Activated CD4-positive, alpha-beta memory T cell treated with anti-CD3 and anti-CD28 coated beads, Interleukin-2, amount 10 ng/mL, durations not matched to agents 7 days and 5 days (primary cell): ENCODE data around the gene ASCL2. TPM values are rescaled to one million over a fixed set of nuclear protein-coding genes. Genes with fewer than 3 reads are reported as not detected.

Experiments
- CTCF ChIA-PET: fragments of 350-600 bp; sonication (Branson Sonifier 250); formaldehyde crosslinking; loops from one replicate; lab custom pipeline; 2021; ENCODE audit warnings: antibody characterized with exemption, inconsistent platforms; lab: Charles Lee
- POLR2A ChIA-PET: fragments of 350-600 bp; sonication (Branson Sonifier 250); formaldehyde crosslinking; loops from one replicate; lab custom pipeline; 2021; ENCODE audit warnings: antibody characterized with exemption; lab: Charles Lee
- DNase-seq: peaks from one replicate; pipeline ENCODE4 v3.0.0-alpha.2; 2020
- H3K27ac Mint-ChIP-seq: one replicate; pipeline ENCODE4 v1.8.0; 2021; ENCODE audit warnings: mild to moderate bottlenecking, mixed read lengths
- H3K27me3 Mint-ChIP-seq: one replicate; pipeline ENCODE4 v1.8.0; 2021; ENCODE audit warnings: mixed read lengths
- H3K36me3 Mint-ChIP-seq: one replicate; pipeline ENCODE4 v1.8.0; 2021; ENCODE audit warnings: low read depth, mixed read lengths
- H3K4me1 Mint-ChIP-seq: one replicate; pipeline ENCODE4 v1.8.0; 2021; ENCODE audit warnings: mixed read lengths
- H3K4me3 Mint-ChIP-seq: one replicate; pipeline ENCODE4 v1.8.0; 2021; ENCODE audit warnings: mild to moderate bottlenecking, mixed read lengths
- H3K9me3 Mint-ChIP-seq: one replicate; pipeline ENCODE4 v1.8.0; 2021; ENCODE audit warnings: mixed read lengths
- total RNA-seq, 2 experiments: library from RNA; stranded (reverse); gene quantifications; one replicate each; pipeline ENCODE4 v1.2.3, GENCODE V29; 2021

The ASCL2 gene
- under 1 TPM; 0.35 to 0.68 TPM for total RNA-seq

- H3K27me3 Mint-ChIP-seq: peaks cover 51% of the 10 kb centered on the region
- peak within 1 kb of the TSS; percentile 48 for H3K4me3 Mint-ChIP-seq
- H3K36me3 Mint-ChIP-seq: no peaks in the 10 kb centered on the region
- no peak within 1 kb of the TSS for H3K27ac Mint-ChIP-seq
- DNase-seq: no peak
- no peaks in the 10 kb centered on the region for H3K9me3 Mint-ChIP-seq
- peaks cover 30% of the 10 kb centered on the region for H3K4me1 Mint-ChIP-seq
- ChIA-PET CTCF (interaction anchor here (2.3 kb wide), 1 partner anchor 35 kb away, joined by 9 read pairs; no protein-coding TSS in a partner anchor), POLR2A (interaction anchor here (1.0 to 1.1 kb wide), 2 partner anchors 30 to 32 kb away, joined by 3 to 4 read pairs; no protein-coding TSS in a partner anchor)
Observed at GRCh38 chr11:2270322-2271076, at the start of gene ASCL2. ASCL2 (minus strand) TSS chr11:2270588; CDS start chr11:2270332, 256 bp downstream.

GRCh38 chr11:2319791-2320472 is 49.5 kb upstream of the ASCL2 start:
- Mint-ChIP-seq H3K4me1 (no peaks in the 10 kb centered on the region), H3K27ac (no peak overlapping the region), H3K4me3 (no peak overlapping the region), H3K27me3 (peaks cover 25% of the 10 kb centered on the region), H3K9me3 (no peaks in the 10 kb centered on the region), H3K36me3 (peaks cover 2% of the 10 kb centered on the region)
- ChIA-PET POLR2A (no interaction called here), CTCF (interaction anchor here (1.0 kb wide), 1 partner anchor 14 kb away, joined by 3 read pairs; no protein-coding TSS in a partner anchor)
- DNase-seq: peak; percentile 9

- H3K36me3 Mint-ChIP-seq: peaks cover 2% of the 10 kb centered on the region
- ChIA-PET POLR2A (interaction anchor here (2.9 kb wide), 1 partner anchor 15 kb away, joined by 15 read pairs; no protein-coding TSS in a partner anchor), CTCF (no interaction called here)
- no peaks in the 10 kb centered on the region for H3K4me1 Mint-ChIP-seq
- no peak overlapping the region for H3K4me3 Mint-ChIP-seq
- H3K27ac Mint-ChIP-seq: no peak overlapping the region
- DNase-seq: peak; percentile 15
- peaks cover 23% of the 10 kb centered on the region for H3K27me3 Mint-ChIP-seq
- no peaks in the 10 kb centered on the region for H3K9me3 Mint-ChIP-seq
Observed at GRCh38 chr11:2318707-2319106, 48.3 kb upstream of the ASCL2 start.

GRCh38 chr11:2318123-2318522 is 47.7 kb upstream of the ASCL2 start:
- Mint-ChIP-seq H3K4me1 (no peaks in the 10 kb centered on the region), H3K27ac (no peak overlapping the region), H3K4me3 (no peak overlapping the region), H3K36me3 (no peaks in the 10 kb centered on the region), H3K9me3 (no peaks in the 10 kb centered on the region), H3K27me3 (peaks cover 18% of the 10 kb centered on the region)
- DNase-seq: peak; percentile 6
- POLR2A ChIA-PET: interaction anchor here (0.5 to 2.9 kb wide), 2 partner anchors 14 to 652 kb away, joined by 3 to 15 read pairs; no protein-coding TSS in a partner anchor
- CTCF ChIA-PET: interaction anchor here (1.0 kb wide), 1 partner anchor 14 kb away, joined by 4 read pairs; no protein-coding TSS in a partner anchor

GRCh38 chr11:2317354-2318050 is 47.1 kb upstream of the ASCL2 start:
- H3K27ac Mint-ChIP-seq: no peak overlapping the region
- CTCF ChIA-PET: interaction anchor here (1.0 to 1.7 kb wide), 3 partner anchors 11 to 13 kb away, joined by 3 to 6 read pairs (median 4); no protein-coding TSS in a partner anchor
- no peaks in the 10 kb centered on the region for H3K36me3 Mint-ChIP-seq
- no peaks in the 10 kb centered on the region for H3K9me3 Mint-ChIP-seq
- no peak overlapping the region for H3K4me3 Mint-ChIP-seq
- H3K4me1 Mint-ChIP-seq: no peaks in the 10 kb centered on the region
- no peak for DNase-seq
- POLR2A ChIA-PET: interaction anchor here (0.5 to 2.9 kb wide), 2 partner anchors 13 to 653 kb away, joined by 3 to 15 read pairs; no protein-coding TSS in a partner anchor
- peaks cover 12% of the 10 kb centered on the region for H3K27me3 Mint-ChIP-seq

GRCh38 chr11:2316963-2317244 is 46.5 kb upstream of the ASCL2 start:
- ChIA-PET CTCF (interaction anchor here (1.2 to 1.7 kb wide), 2 partner anchors 11 to 12 kb away, joined by 3 to 6 read pairs; no protein-coding TSS in a partner anchor), POLR2A (interaction anchor here (1.0 to 2.9 kb wide), 2 partner anchors 13 to 103 kb away, joined by 5 to 15 read pairs; no protein-coding TSS in a partner anchor)
- H3K4me3 Mint-ChIP-seq: no peak overlapping the region
- DNase-seq: no peak
- no peak overlapping the region for H3K27ac Mint-ChIP-seq
- no peaks in the 10 kb centered on the region for H3K36me3 Mint-ChIP-seq
- H3K9me3 Mint-ChIP-seq: no peaks in the 10 kb centered on the region
- no peaks in the 10 kb centered on the region for H3K4me1 Mint-ChIP-seq
- peaks cover 6% of the 10 kb centered on the region for H3K27me3 Mint-ChIP-seq

- peaks cover 1% of the 10 kb centered on the region for H3K27me3 Mint-ChIP-seq
- no peaks in the 10 kb centered on the region for H3K4me1 Mint-ChIP-seq
- CTCF ChIA-PET: interaction anchor here (1.2 to 1.7 kb wide), 2 partner anchors 10 to 12 kb away, joined by 3 to 6 read pairs; no protein-coding TSS in a partner anchor
- H3K27ac Mint-ChIP-seq: no peak overlapping the region
- no peaks in the 10 kb centered on the region for H3K36me3 Mint-ChIP-seq
- no peaks in the 10 kb centered on the region for H3K9me3 Mint-ChIP-seq
- POLR2A ChIA-PET: interaction anchor here (1.0 to 2.9 kb wide), 2 partner anchors 12 to 104 kb away, joined by 5 to 15 read pairs; no protein-coding TSS in a partner anchor
- H3K4me3 Mint-ChIP-seq: no peak overlapping the region
- no peak for DNase-seq
Observed at GRCh38 chr11:2316169-2316962, 46.0 kb upstream of the ASCL2 start.

GRCh38 chr11:2315395-2316168 is 45.2 kb upstream of the ASCL2 start:
- no peak for DNase-seq
- Mint-ChIP-seq H3K36me3 (no peaks in the 10 kb centered on the region), H3K9me3 (no peaks in the 10 kb centered on the region), H3K27me3 (no peaks in the 10 kb centered on the region), H3K4me3 (no peak overlapping the region), H3K27ac (no peak overlapping the region), H3K4me1 (no peaks in the 10 kb centered on the region)
- ChIA-PET CTCF (interaction anchor here (1.7 kb wide), 1 partner anchor 11 kb away, joined by 6 read pairs; no protein-coding TSS in a partner anchor), POLR2A (interaction anchor here (0.6 to 2.9 kb wide), 4 partner anchors 10 to 105 kb away, joined by 3 to 15 read pairs (median 4); no protein-coding TSS in a partner anchor)

GRCh38 chr11:2314525-2315394 is 44.4 kb upstream of the ASCL2 start:
- ChIA-PET POLR2A (interaction anchor here (0.6 to 1.8 kb wide), 2 partner anchors 9 to 10 kb away, joined by 3 to 4 read pairs; no protein-coding TSS in a partner anchor), CTCF (interaction anchor here (0.8 kb wide), 1 partner anchor 10 kb away, joined by 3 read pairs; no protein-coding TSS in a partner anchor)
- Mint-ChIP-seq H3K4me3 (no peak overlapping the region), H3K4me1 (no peaks in the 10 kb centered on the region), H3K36me3 (no peaks in the 10 kb centered on the region), H3K27ac (no peak overlapping the region), H3K27me3 (no peaks in the 10 kb centered on the region), H3K9me3 (no peaks in the 10 kb centered on the region)
- DNase-seq: no peak

- no peaks in the 10 kb centered on the region for H3K4me1 Mint-ChIP-seq
- CTCF ChIA-PET: interaction anchor here (0.8 kb wide), 1 partner anchor 9 kb away, joined by 3 read pairs; no protein-coding TSS in a partner anchor
- H3K27me3 Mint-ChIP-seq: no peaks in the 10 kb centered on the region
- POLR2A ChIA-PET: interaction anchor here (1.8 kb wide), 1 partner anchor 10 kb away, joined by 4 read pairs; no protein-coding TSS in a partner anchor
- no peak for DNase-seq
- H3K9me3 Mint-ChIP-seq: no peaks in the 10 kb centered on the region
- no peaks in the 10 kb centered on the region for H3K36me3 Mint-ChIP-seq
- no peak overlapping the region for H3K4me3 Mint-ChIP-seq
- no peak overlapping the region for H3K27ac Mint-ChIP-seq
Observed at GRCh38 chr11:2314136-2314524, 43.7 kb upstream of the ASCL2 start.
